Lower lobe of right lung (tissue), 2 donors: ENCODE data around the gene ACKR1. TPM values are rescaled to one million over a fixed set of nuclear protein-coding genes. Genes with fewer than 3 reads are reported as not detected.

Source experiments
- ATAC-seq, 2 donors: fragments of 200-7000 bp; cut with Tn5 transposase; one replicate each; pipeline ENCODE4 v1.9.1; 2020 to 2022; ENCODE audit warnings: mild to moderate bottlenecking in 2 of 2, moderate library complexity in 2 of 2
- DNase-seq: peaks from one replicate; pipeline ENCODE4 v3.0.0-alpha.2; 2020
- H3K27ac ChIP-seq: fragments of 200-600 bp; one replicate; pipeline ENCODE4 v1.8.0; 2022
- H3K27me3 ChIP-seq: fragments of 200-600 bp; one replicate; pipeline ENCODE4 v1.8.0; 2022; ENCODE audit warnings: low read depth
- H3K36me3 ChIP-seq: fragments of 200-600 bp; one replicate; pipeline ENCODE4 v1.8.0; 2022; ENCODE audit warnings: mild to moderate bottlenecking
- H3K4me1 ChIP-seq: fragments of 200-600 bp; one replicate; pipeline ENCODE4 v1.8.0; 2022
- H3K4me3 ChIP-seq: fragments of 200-600 bp; one replicate; pipeline ENCODE4 v1.8.0; 2022; ENCODE audit warnings: mild to moderate bottlenecking
- H3K9me3 ChIP-seq: fragments of 200-600 bp; one replicate; pipeline ENCODE4 v1.8.0; 2022
- intact Hi-C: fragments of 100-400 bp; cut with DNase I; formaldehyde crosslinking; loops from one replicate; pipeline ENCODE4 v1.11.0; 2022
- total RNA-seq: library from RNA; stranded (reverse); fragmentation: NEBNext Ultra II Directional; extraction: Animal tissue kit (Norgen Biotek cat#: 25700); gene quantifications from one replicate; pipeline ENCODE4 v1.2.1, GENCODE V29; 2021
- TF ChIP-seq, protein P1 (sequence below): fragments of 200-600 bp; IDR thresholded peaks from one replicate; pipeline ENCODE4 v1.8.0; 2022; ENCODE audit warnings: antibody characterized with exemption, mild to moderate bottlenecking
- donor health status: DM: no; HTN: yes; CAD: no; lungs with severe emphysema.

The ACKR1 gene
- total RNA-seq, 1 donor from 2014 or later: 30.4 TPM

DNA sequence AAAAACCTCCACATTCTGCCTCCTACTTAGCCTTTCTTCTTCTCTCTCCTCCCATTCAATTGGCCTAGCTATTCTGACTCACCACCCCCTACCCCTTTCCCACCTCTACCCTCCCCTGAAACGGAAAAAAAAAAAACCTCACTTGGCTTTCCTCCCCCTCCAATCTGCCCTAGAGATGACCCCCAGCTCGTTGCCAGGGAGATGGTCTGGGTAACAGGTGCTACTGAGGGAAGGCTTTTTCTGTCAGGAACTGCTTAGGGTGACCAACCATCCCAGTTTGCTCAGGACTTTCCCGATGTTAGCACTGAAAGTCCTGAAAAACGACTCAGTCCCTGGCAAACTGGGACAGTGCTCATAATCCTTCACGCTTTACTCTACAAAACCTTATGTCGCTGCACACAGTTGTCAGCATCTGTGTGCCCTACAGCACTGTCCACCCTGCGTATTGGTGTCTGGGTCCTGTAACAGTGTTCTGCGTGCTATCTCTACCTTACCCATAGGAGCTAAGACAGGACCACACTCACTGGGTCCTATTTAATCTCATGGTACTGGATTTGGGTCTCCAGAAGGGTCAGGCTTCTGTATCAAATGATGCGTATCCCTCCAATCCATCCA is 41.0 kb upstream of the ACKR1 start:
- TF ChIP-seq, protein P1, sequence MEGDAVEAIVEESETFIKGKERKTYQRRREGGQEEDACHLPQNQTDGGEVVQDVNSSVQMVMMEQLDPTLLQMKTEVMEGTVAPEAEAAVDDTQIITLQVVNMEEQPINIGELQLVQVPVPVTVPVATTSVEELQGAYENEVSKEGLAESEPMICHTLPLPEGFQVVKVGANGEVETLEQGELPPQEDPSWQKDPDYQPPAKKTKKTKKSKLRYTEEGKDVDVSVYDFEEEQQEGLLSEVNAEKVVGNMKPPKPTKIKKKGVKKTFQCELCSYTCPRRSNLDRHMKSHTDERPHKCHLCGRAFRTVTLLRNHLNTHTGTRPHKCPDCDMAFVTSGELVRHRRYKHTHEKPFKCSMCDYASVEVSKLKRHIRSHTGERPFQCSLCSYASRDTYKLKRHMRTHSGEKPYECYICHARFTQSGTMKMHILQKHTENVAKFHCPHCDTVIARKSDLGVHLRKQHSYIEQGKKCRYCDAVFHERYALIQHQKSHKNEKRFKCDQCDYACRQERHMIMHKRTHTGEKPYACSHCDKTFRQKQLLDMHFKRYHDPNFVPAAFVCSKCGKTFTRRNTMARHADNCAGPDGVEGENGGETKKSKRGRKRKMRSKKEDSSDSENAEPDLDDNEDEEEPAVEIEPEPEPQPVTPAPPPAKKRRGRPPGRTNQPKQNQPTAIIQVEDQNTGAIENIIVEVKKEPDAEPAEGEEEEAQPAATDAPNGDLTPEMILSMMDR: no peak

GRCh38 chr1:159168043-159168442 is 36.6 kb upstream of the ACKR1 start:
- Histone ChIP-seq H3K9me3 (no peaks in the 10 kb centered on the region), H3K36me3 (no peaks in the 10 kb centered on the region), H3K4me3 (no peak overlapping the region), H3K27ac (no peak overlapping the region), H3K27me3 (peaks cover 46% of the 10 kb centered on the region), H3K4me1 (peaks cover 7% of the 10 kb centered on the region)
- DNase-seq (no peak), ATAC-seq (no peak)
- TF ChIP-seq, protein P1: no peak
- intact Hi-C loops: no loop called here

More for the DNA sequence above, 41.0 kb upstream of the ACKR1 start:
- peaks cover 5% of the 10 kb centered on the region for H3K4me1 ChIP-seq
- intact Hi-C loops: no loop called here
- H3K27me3 ChIP-seq: peaks cover 7% of the 10 kb centered on the region
- H3K27ac ChIP-seq: no peak overlapping the region
- H3K4me3 ChIP-seq: no peak overlapping the region
- ATAC-seq (no peak), DNase-seq (no peak)
- H3K36me3 ChIP-seq: no peaks in the 10 kb centered on the region
- no peaks in the 10 kb centered on the region for H3K9me3 ChIP-seq

- Histone ChIP-seq H3K4me3 (no peak overlapping the region), H3K27ac (no peak overlapping the region), H3K9me3 (no peaks in the 10 kb centered on the region), H3K27me3 (peaks cover 62% of the 10 kb centered on the region), H3K36me3 (no peaks in the 10 kb centered on the region), H3K4me1 (peaks cover 7% of the 10 kb centered on the region)
- TF ChIP-seq, protein P1: no peak
- intact Hi-C loops: no loop called here
- no peak for DNase-seq
- no peak for ATAC-seq
Observed at GRCh38 chr1:159170639-159171038, 34.0 kb upstream of the ACKR1 start.

- TF ChIP-seq, protein P1: no peak
- H3K27me3 ChIP-seq: peaks cover 63% of the 10 kb centered on the region
- no peaks in the 10 kb centered on the region for H3K36me3 ChIP-seq
- H3K27ac ChIP-seq: no peak within 1 kb of the TSS
- ATAC-seq (peak in 1 of 2 donors; percentile 29), DNase-seq (no peak)
- intact Hi-C loops: no loop called here
- peak within 1 kb of the TSS; percentile 27 for H3K4me3 ChIP-seq
- peaks cover 7% of the 10 kb centered on the region for H3K4me1 ChIP-seq
- no peaks in the 10 kb centered on the region for H3K9me3 ChIP-seq
Observed at GRCh38 chr1:159171254-159171687, 33.4 kb upstream of the ACKR1 start, which contains the start of gene CADM3. Gene CADM3 (plus strand): TSS chr1:159171615. CDS start chr1:159171766, 151 bp downstream.

- DNase-seq (no peak), ATAC-seq (peak; percentile 16 to 34)
- Histone ChIP-seq H3K4me1 (peaks cover 7% of the 10 kb centered on the region), H3K27ac (no peak overlapping the region), H3K36me3 (no peaks in the 10 kb centered on the region), H3K9me3 (no peaks in the 10 kb centered on the region), H3K27me3 (peaks cover 59% of the 10 kb centered on the region), H3K4me3 (peak overlapping the region; percentile 27)
- TF ChIP-seq, protein P1: no peak
- intact Hi-C loops: no loop called here
Observed at GRCh38 chr1:159171688-159172501, 32.8 kb upstream of the ACKR1 start.
